ENCODE results near the gene SWAP70.

SWAP70 gene

DNA sequence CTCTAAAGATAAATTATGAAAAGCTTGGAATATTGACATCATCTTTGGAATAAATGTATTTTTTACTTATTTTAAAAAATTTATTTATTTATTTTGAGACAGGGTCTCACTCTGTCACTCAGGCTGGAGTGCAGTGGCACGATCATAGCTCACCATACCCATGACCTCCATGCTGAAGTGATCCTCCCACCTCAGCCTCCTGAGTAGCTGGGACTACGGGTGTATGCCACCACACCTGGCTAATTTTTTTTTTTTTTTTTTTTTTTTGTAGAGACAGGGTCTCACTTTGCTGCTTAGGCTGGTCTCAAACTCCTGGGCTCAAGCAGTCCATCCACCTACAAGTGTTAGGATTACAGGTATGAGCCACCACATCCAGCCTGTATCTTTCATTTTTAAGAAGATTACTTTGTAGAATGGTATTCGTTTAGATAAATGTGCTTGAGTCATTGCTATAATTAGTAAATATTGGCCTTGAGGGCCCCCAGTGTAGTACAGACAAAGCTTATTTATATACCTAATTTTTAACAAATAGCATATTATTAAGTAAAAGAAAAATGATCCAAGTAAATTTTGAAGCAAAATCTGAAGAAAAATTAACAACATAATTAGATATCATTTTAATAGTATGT, 8.5 kb downstream of the SWAP70 start:
- ChIA-PET CTCF (interaction anchor here (0.7 kb wide), 1 partner anchor 19 kb away, joined by 3 read pairs; no protein-coding TSS in a partner anchor), POLR2A (ENCODE audit: low non-redundant PET) (no interaction called here)
- no peak for DNase-seq (ENCODE audit: low spot score)
- TF ChIP-seq, protein P1, sequence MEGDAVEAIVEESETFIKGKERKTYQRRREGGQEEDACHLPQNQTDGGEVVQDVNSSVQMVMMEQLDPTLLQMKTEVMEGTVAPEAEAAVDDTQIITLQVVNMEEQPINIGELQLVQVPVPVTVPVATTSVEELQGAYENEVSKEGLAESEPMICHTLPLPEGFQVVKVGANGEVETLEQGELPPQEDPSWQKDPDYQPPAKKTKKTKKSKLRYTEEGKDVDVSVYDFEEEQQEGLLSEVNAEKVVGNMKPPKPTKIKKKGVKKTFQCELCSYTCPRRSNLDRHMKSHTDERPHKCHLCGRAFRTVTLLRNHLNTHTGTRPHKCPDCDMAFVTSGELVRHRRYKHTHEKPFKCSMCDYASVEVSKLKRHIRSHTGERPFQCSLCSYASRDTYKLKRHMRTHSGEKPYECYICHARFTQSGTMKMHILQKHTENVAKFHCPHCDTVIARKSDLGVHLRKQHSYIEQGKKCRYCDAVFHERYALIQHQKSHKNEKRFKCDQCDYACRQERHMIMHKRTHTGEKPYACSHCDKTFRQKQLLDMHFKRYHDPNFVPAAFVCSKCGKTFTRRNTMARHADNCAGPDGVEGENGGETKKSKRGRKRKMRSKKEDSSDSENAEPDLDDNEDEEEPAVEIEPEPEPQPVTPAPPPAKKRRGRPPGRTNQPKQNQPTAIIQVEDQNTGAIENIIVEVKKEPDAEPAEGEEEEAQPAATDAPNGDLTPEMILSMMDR (conservative IDR thresholded peaks at IDR 0.05; ENCODE audit: low read depth), result no peak
- no peak overlapping the region for H3K27ac ChIP-seq

DNA sequence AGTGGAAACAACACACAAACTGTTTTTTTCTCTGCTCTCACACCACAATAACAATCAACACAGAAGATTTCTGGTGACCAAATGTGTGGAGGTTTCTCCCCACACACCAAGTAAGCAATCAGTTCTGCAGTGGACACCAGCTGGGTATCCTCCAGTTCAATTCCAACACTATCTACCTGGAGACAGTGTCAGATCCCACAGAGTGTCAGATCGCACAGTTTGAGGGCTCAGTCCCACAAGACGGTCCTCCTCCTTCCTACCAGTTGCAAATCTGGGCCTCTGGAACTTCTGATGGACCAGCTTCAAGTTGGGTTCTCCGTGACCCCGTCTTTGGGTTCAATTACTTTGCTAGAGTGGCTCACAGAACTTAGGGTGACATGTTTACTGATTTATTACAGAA, 9.0 kb downstream of the SWAP70 start:
- no peak overlapping the region for H3K27ac ChIP-seq
- TF ChIP-seq, protein P1 (conservative IDR thresholded peaks at IDR 0.05; ENCODE audit: low read depth), result no peak
- CTCF ChIA-PET, result interaction anchor here (0.7 kb wide), 2 partner anchors 20 to 108 kb away, joined by 3 to 4 read pairs; no protein-coding TSS in a partner anchor
- POLR2A ChIA-PET (ENCODE audit: low non-redundant PET), result no interaction called here
- DNase-seq (ENCODE audit: low spot score), result no peak

DNA sequence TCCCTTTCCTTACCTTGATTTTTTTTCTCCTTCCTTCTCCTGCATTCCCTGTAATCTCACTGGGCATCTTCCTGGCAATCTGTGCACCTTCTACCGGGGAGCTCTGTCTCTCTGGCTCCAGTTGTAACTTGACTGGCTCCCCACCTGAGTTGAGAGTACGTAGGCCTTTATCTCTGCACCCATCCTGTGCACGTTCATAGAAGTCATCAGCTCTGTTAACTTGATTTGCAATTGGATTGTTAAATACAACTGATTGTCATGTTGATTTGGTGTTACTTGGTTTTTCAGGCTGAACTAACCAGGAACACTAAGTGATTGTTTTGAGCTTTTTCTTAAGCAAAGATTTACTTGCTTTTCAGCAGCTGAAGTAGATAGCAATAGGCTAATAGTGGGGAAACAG, 11.8 kb downstream of the SWAP70 start:
- no peak overlapping the region for H3K27ac ChIP-seq
- ChIA-PET POLR2A (ENCODE audit: low non-redundant PET) (no interaction called here), CTCF (interaction anchor here (0.6 to 0.8 kb wide), 2 partner anchors 62 to 217 kb away, joined by 3 read pairs; no protein-coding TSS in a partner anchor)
- no peak for DNase-seq (ENCODE audit: low spot score)
- TF ChIP-seq, protein P1 (conservative IDR thresholded peaks at IDR 0.05; ENCODE audit: low read depth), result no peak

DNA sequence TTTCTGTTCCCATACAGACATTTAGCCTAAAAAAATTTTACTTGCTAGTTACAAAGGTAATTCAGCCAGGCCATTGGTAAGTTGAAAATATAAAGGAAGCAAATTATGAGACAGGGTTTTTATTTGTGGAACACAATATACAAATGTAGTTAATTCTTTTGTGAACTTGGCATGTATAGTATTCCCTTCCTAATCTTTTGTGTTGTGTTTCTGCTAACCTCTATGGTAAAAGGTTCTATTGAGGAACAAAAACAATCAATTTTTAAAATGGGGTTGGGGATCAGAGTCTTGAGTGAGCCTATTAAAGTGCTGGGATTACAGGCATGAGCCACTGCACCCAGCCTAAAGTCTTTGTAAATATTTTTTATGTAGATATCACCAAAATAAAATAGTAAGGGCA, 14.1 kb downstream of the SWAP70 start:
- POLR2A ChIA-PET (ENCODE audit: low non-redundant PET), result no interaction called here
- CTCF ChIA-PET, result interaction anchor here (0.9 kb wide), 1 partner anchor 65 kb away, joined by 4 read pairs; no protein-coding TSS in a partner anchor
- H3K27ac ChIP-seq, result no peak overlapping the region
- TF ChIP-seq, protein P1 (conservative IDR thresholded peaks at IDR 0.05; ENCODE audit: low read depth), result no peak
- no peak for DNase-seq (ENCODE audit: low spot score)

DNA sequence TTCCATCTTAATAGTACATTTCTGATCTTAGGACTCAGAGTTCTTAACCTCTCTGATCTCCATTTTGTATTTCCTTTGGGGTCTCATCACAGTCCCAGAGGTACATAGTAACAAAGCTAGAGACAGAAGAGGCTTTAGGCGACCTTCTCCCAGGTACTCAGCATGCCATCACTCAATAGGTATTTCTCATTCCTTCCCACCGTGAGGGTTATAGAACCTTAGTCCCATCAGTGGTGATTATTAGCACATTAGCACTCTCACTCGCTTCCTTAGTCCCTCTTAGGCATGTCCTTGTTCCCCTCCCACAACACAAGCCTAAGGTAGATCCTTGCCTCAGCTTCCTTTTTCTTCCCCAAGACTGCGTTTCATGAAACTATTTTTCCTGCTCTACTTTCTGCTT, 14.7 kb downstream of the SWAP70 start:
- CTCF ChIA-PET, result no interaction called here
- POLR2A ChIA-PET (ENCODE audit: low non-redundant PET), result no interaction called here
- TF ChIP-seq, protein P1 (conservative IDR thresholded peaks at IDR 0.05; ENCODE audit: low read depth), result no peak
- DNase-seq (ENCODE audit: low spot score), result no peak
- no peak overlapping the region for H3K27ac ChIP-seq

DNA sequence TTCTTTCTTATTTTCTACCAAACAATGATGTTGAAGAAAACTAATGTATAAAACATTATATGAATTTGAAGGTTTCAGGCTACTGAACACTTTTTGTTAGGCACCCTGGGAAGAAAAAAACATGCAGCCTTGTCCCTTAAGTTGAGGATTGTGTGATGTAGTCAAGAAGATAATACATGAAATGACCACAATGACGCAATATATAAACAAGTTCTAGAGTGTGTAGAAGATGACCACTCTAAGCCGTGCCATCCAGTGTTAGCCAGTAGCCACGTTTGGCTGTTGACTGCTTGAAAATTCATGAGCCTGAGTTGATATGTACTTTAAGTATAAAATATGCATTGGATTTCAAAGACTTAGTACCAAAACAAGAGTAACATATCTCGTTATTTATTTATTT, 16.2 kb downstream of the SWAP70 start:
- TF ChIP-seq, protein P1 (conservative IDR thresholded peaks at IDR 0.05; ENCODE audit: low read depth), result no peak
- CTCF ChIA-PET, result interaction anchor here (0.7 kb wide), 1 partner anchor 26 kb away, joined by 3 read pairs; no protein-coding TSS in a partner anchor
- no peak for DNase-seq (ENCODE audit: low spot score)
- POLR2A ChIA-PET (ENCODE audit: low non-redundant PET), result no interaction called here
- H3K27ac ChIP-seq, result no peak overlapping the region
